ENCODE data around the gene VAPA. TPM values are rescaled to one million over a fixed set of nuclear protein-coding genes. Genes with fewer than 3 reads are reported as not detected.

Gene VAPA
- polyA plus RNA-seq, 1 experiment: 170 TPM

GRCh38 chr18:9958861-9959399, 45.1 kb downstream of the VAPA start:
- POLR2A ChIA-PET: no interaction called here
- CTCF ChIA-PET: interaction anchor here (1.0 to 2.5 kb wide), 3 partner anchors 9 to 23 kb away, joined by 3 to 12 read pairs (median 3); no protein-coding TSS in a partner anchor

GRCh38 chr18:9959564-9959963, 45.7 kb downstream of the VAPA start:
- CTCF ChIA-PET: interaction anchor here (2.5 kb wide), 1 partner anchor 10 kb away, joined by 12 read pairs; no protein-coding TSS in a partner anchor
- no peak overlapping the region for H3K4me3 ChIP-seq (ENCODE audit: low read depth, low read length)
- H3K36me3 ChIP-seq (ENCODE audit: control insufficient read depth, insufficient read depth, low read length): no peaks in the 10 kb centered on the region
- DNase-seq (ENCODE audit: low read depth): no peak
- H3K27me3 ChIP-seq (ENCODE audit: control insufficient read depth, insufficient read depth, low read length): no peaks in the 10 kb centered on the region
- POLR2A ChIA-PET: no interaction called here
- no peak for TF ChIP-seq CTCF (IDR thresholded peaks at IDR 0.05; ENCODE audit: insufficient read depth, low read depth, low read length)

More at GRCh38 chr18:9958861-9959399, 45.1 kb downstream of the VAPA start:
- no peaks in the 10 kb centered on the region for H3K27me3 ChIP-seq (ENCODE audit: control insufficient read depth, insufficient read depth, low read length)
- no peak overlapping the region for H3K4me3 ChIP-seq (ENCODE audit: low read depth, low read length)
- H3K36me3 ChIP-seq (ENCODE audit: control insufficient read depth, insufficient read depth, low read length): no peaks in the 10 kb centered on the region
- TF ChIP-seq CTCF (IDR thresholded peaks at IDR 0.05; ENCODE audit: insufficient read depth, low read depth, low read length): no peak
- DNase-seq (ENCODE audit: low read depth): no peak

GRCh38 chr18:9960258-9960904, 46.6 kb downstream of the VAPA start:
- no peak overlapping the region for H3K4me3 ChIP-seq (ENCODE audit: low read depth, low read length)
- DNase-seq (ENCODE audit: low read depth): no peak
- H3K36me3 ChIP-seq (ENCODE audit: control insufficient read depth, insufficient read depth, low read length): no peaks in the 10 kb centered on the region
- ChIA-PET CTCF (interaction anchor here (0.9 to 1.0 kb wide), 2 partner anchors 9 to 599 kb away, joined by 3 to 4 read pairs; no protein-coding TSS in a partner anchor), POLR2A (interaction anchor here (0.9 kb wide), 1 partner anchor 14 kb away, joined by 5 read pairs; no protein-coding TSS in a partner anchor)
- no peaks in the 10 kb centered on the region for H3K27me3 ChIP-seq (ENCODE audit: control insufficient read depth, insufficient read depth, low read length)
- TF ChIP-seq CTCF (IDR thresholded peaks at IDR 0.05; ENCODE audit: insufficient read depth, low read depth, low read length): no peak

- ChIA-PET POLR2A (interaction anchor here (0.9 kb wide), 1 partner anchor 13 kb away, joined by 5 read pairs; no protein-coding TSS in a partner anchor), CTCF (interaction anchor here (0.9 to 1.0 kb wide), 2 partner anchors 10 to 599 kb away, joined by 3 to 4 read pairs; no protein-coding TSS in a partner anchor)
These were observed 47.2 kb downstream of the VAPA start for GRCh38 chr18:9961041-9961440.

More at GRCh38 chr18:9961041-9961440, 47.2 kb downstream of the VAPA start:
- TF ChIP-seq CTCF (IDR thresholded peaks at IDR 0.05; ENCODE audit: insufficient read depth, low read depth, low read length): no peak
- Histone ChIP-seq H3K4me3 (ENCODE audit: low read depth, low read length) (no peak overlapping the region), H3K36me3 (ENCODE audit: control insufficient read depth, insufficient read depth, low read length) (no peaks in the 10 kb centered on the region), H3K27me3 (ENCODE audit: control insufficient read depth, insufficient read depth, low read length) (no peaks in the 10 kb centered on the region)
- DNase-seq (ENCODE audit: low read depth): no peak
